ENCODE data around the gene SLC37A4. TPM values are rescaled to one million over a fixed set of nuclear protein-coding genes. Genes with fewer than 3 reads are reported as not detected.
"Not testable (repeated sequence)": the region's sequence is repeated elsewhere in the genome, so short reads cannot be mapped to it uniquely, and the experiment has no call there.

SLC37A4 gene
- total and polyA plus RNA-seq, 2 of the 13 experiments (the other 11 are each of a cell fraction or from before 2014, with no cell fraction given): 43.0 to 56.1 TPM

DNA sequence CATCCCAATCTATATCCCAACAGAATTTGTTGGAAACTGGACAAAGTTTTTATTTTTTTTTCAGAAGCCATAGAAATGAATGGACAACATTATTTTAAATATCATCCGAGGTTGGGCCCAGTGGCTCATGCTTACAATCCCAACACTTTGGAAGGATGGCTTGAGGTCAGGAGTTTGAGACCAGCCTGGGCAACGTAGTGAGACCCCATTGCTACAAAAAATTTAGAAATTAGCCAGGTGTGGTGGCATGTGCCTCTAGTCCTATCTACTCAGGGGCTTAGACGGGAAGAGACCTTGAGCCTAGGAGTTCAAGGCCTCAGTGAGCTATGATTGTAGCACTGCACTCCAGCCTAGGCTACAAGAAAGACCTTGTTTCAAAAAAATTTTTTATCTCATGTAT lies 4.1 kb upstream of the SLC37A4 start:
- intact Hi-C loops (cut with micrococcal nuclease; ENCODE audit: unreplicated experiment) (no loop called here), in situ Hi-C loops (cut with HindIII; ENCODE audit: extremely low pct_ligation_motif_present, low pct_unique_long_range_greater_than_20kb) (no loop called here)
- Histone ChIP-seq H3K79me2 (ENCODE audit: insufficient read depth, low read length) (peaks cover 3% of the 10 kb centered on the region), H3K4me2 (ENCODE audit: low read depth, low read length) (no peak overlapping the region), H3K9ac (ENCODE audit: insufficient read depth, low read depth, low read length) (no peak overlapping the region), H2AFZ (ENCODE audit: low read length) (no peak overlapping the region), H3K4me3 (replicated peaks in 1 of 3; ENCODE audit: insufficient read depth in 1 of 3, low read depth in 2 of 3, low read length in 3 of 3) (no peak overlapping the region), H3K27ac (ENCODE audit: extremely low read length, insufficient read depth, low read length) (no peak overlapping the region), H3K9me3 (ENCODE audit: low read length) (no peaks in the 10 kb centered on the region), H3K36me3 (replicated peaks in 1 of 2; ENCODE audit: control insufficient read depth in 1 of 2, insufficient read depth in 2 of 2, low read length in 2 of 2) (no peaks in the 10 kb centered on the region; a peak in 1 of 5 replicates), H3K27me3 (ENCODE audit: control insufficient read depth in 1 of 2, insufficient read depth in 2 of 2, low read length in 2 of 2) (no peaks in the 10 kb centered on the region; a peak in 1 of 5 replicates), H4K20me1 (ENCODE audit: insufficient read depth, low read length) (no peaks in the 10 kb centered on the region), H3K4me1 (ENCODE audit: insufficient read depth, low read length) (peaks cover 29% of the 10 kb centered on the region)
- WGBS (ENCODE audit: low lambda C conversion rate): 50% methylated on average over 3 of the region's 3 CpGs
- ATAC-seq (no peak), FAIRE-seq (no peak), DNase-seq (ENCODE audit: low spot score) (no peak)
- BruUV-seq (replicated peaks): no TSS peak
- TF ChIP-seq, protein P1, sequence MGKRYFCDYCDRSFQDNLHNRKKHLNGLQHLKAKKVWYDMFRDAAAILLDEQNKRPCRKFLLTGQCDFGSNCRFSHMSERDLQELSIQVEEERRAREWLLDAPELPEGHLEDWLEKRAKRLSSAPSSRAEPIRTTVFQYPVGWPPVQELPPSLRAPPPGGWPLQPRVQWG (CRISPR knock-in tag; IDR thresholded peaks at IDR 0.05; ENCODE audit: borderline replicate concordance, low read depth): no peak
- TF ChIP-seq NR1H2 (CRISPR knock-in tag; IDR thresholded peaks at IDR 0.05; ENCODE audit: borderline replicate concordance, low read depth) (no peak), ZIK1 (CRISPR knock-in tag; IDR thresholded peaks at IDR 0.05; ENCODE audit: borderline replicate concordance, low read depth) (no peak), IRF2 (CRISPR knock-in tag; IDR thresholded peaks at IDR 0.05) (no peak), ZNF121 (CRISPR knock-in tag; IDR thresholded peaks at IDR 0.05) (peak; percentile 92)
- POLR2A ChIA-PET: interaction anchor here (1.8 kb wide), 1 partner anchor 16 kb away, joined by 4 read pairs; no protein-coding TSS in a partner anchor
- CTCF ChIA-PET (ENCODE audit: low intra/inter-chr PET ratio, low total read pairs): no interaction called here

DNA sequence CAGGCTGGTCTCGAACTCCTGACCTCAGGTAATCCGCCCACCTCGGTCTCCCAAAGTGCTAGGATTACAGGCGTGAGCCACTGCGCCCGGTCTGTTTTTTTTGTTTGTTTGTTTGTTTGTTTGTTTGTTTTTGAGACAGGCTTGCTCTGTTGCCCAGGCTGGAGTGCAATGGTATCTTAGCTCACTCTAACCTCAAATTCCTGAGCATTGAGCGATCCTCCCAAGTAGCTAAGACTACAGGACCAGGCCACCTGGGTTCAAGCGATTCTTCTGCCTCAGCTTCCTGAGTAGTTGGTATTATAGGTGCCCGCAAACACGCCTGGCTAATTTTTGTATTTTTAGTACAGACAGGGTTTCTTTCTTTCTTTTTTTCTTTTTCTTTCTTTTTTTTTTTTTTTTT lies 2.7 kb upstream of the SLC37A4 start:
- DNase-seq (ENCODE audit: low spot score); FAIRE-seq; ATAC-seq; CTCF ChIA-PET (ENCODE audit: low intra/inter-chr PET ratio, low total read pairs); H3K36me3 ChIP-seq (replicated peaks in 1 of 2; ENCODE audit: control insufficient read depth in 1 of 2, insufficient read depth in 2 of 2, low read length in 2 of 2); H3K27me3 ChIP-seq (ENCODE audit: control insufficient read depth in 1 of 2, insufficient read depth in 2 of 2, low read length in 2 of 2); in situ Hi-C loops (cut with HindIII; ENCODE audit: extremely low pct_ligation_motif_present, low pct_unique_long_range_greater_than_20kb); H3K27ac ChIP-seq (ENCODE audit: extremely low read length, insufficient read depth, low read length); H3K9ac ChIP-seq (ENCODE audit: insufficient read depth, low read depth, low read length); H3K9me3 ChIP-seq (ENCODE audit: low read length); BruUV-seq (replicated peaks); H3K4me3 ChIP-seq (replicated peaks in 1 of 3; ENCODE audit: insufficient read depth in 1 of 3, low read depth in 2 of 3, low read length in 3 of 3); H2AFZ ChIP-seq (ENCODE audit: low read length); intact Hi-C loops (cut with micrococcal nuclease; ENCODE audit: unreplicated experiment); H4K20me1 ChIP-seq (ENCODE audit: insufficient read depth, low read length); H3K4me2 ChIP-seq (ENCODE audit: low read depth, low read length): not testable (repeated sequence)
- peaks cover 17% of the 10 kb centered on the region for H3K79me2 ChIP-seq (ENCODE audit: insufficient read depth, low read length)
- WGBS (ENCODE audit: low lambda C conversion rate): 60% methylated on average over 10 of the region's 10 CpGs
- POLR2A ChIA-PET: interaction anchor here (1.2 to 1.3 kb wide), 2 partner anchors 15 to 52 kb away, joined by 4 read pairs; partner anchors contain the start of gene HMBS
- H3K4me1 ChIP-seq (ENCODE audit: insufficient read depth, low read length): peaks cover 37% of the 10 kb centered on the region

All from HepG2 (cell line).